NCI-H1436 (cell line): Measurements from ENCODE around the gene ATP8A1.

ENCODE experiments used
- DNase-seq: peaks from one replicate; lab custom pipeline; 2025; lab: John Stamatoyannopoulos, UW

ATP8A1 gene

GRCh38 chr4:42568610-42569207, 88.2 kb downstream of the ATP8A1 start:
- peak; percentile 72 for DNase-seq

- DNase-seq = no peak
These were observed 90.1 kb downstream of the ATP8A1 start for GRCh38 chr4:42566835-42567234.

GRCh38 chr4:42562016-42562415, 94.9 kb downstream of the ATP8A1 start:
- no peak for DNase-seq

- DNase-seq = no peak
These were observed 95.9 kb downstream of the ATP8A1 start for GRCh38 chr4:42561031-42561430.

GRCh38 chr4:42560467-42560861, 96.4 kb downstream of the ATP8A1 start:
- no peak for DNase-seq

GRCh38 chr4:42558156-42558555, 98.7 kb downstream of the ATP8A1 start:
- DNase-seq = no peak

- no peak for DNase-seq
These were observed 101.1 kb downstream of the ATP8A1 start for GRCh38 chr4:42555828-42556227.

- no peak for DNase-seq
These were observed 102.8 kb downstream of the ATP8A1 start for GRCh38 chr4:42554072-42554471.

- no peak for DNase-seq
These were observed 107.0 kb downstream of the ATP8A1 start for GRCh38 chr4:42549896-42550295.

- no peak for DNase-seq
These were observed 109.1 kb downstream of the ATP8A1 start for GRCh38 chr4:42547805-42548204.

- no peak for DNase-seq
These were observed 113.1 kb downstream of the ATP8A1 start for GRCh38 chr4:42543762-42544161.

- DNase-seq = no peak
These were observed 113.8 kb downstream of the ATP8A1 start for GRCh38 chr4:42543126-42543525.

- no peak for DNase-seq
These were observed 115.3 kb downstream of the ATP8A1 start for GRCh38 chr4:42541647-42542046.

GRCh38 chr4:42533042-42533441, 123.9 kb downstream of the ATP8A1 start:
- DNase-seq = no peak

- DNase-seq = no peak
These were observed 125.4 kb downstream of the ATP8A1 start for GRCh38 chr4:42531341-42532030.

GRCh38 chr4:42523066-42523718, 133.7 kb downstream of the ATP8A1 start:
- DNase-seq = no peak

GRCh38 chr4:42519803-42520417, 137.0 kb downstream of the ATP8A1 start:
- DNase-seq = peak; percentile 39

GRCh38 chr4:42515156-42515884, 141.6 kb downstream of the ATP8A1 start:
- no peak for DNase-seq

GRCh38 chr4:42513748-42514492, 143.0 kb downstream of the ATP8A1 start:
- no peak for DNase-seq

- no peak for DNase-seq
These were observed 144.7 kb downstream of the ATP8A1 start for GRCh38 chr4:42512226-42512625.

GRCh38 chr4:42510225-42510624, 146.7 kb downstream of the ATP8A1 start:
- DNase-seq = no peak
